Heart right ventricle (tissue), 16 donors: ENCODE results near the gene SUPT7L. TPM values are rescaled to one million over a fixed set of nuclear protein-coding genes. Genes with fewer than 3 reads are reported as not detected.

Experiments
- ATAC-seq, 8 donors: fragments of 200-7000 bp; cut with Tn5 transposase; one replicate each; pipeline ENCODE4 v1.9.1; 2020; ENCODE audit warnings: mild to moderate bottlenecking in 8 of 8, moderate library complexity in 8 of 8, moderate number of reproducible peaks in 1 of 8
- DNase-seq, 2 donors: peaks; one replicate each; pipeline ENCODE4 v3.0.0-alpha.2; 2020
- H3K27ac ChIP-seq, 10 donors: fragments of 200-600 bp; sonication (generic) in 2 of 10; one replicate each; pipeline versions ENCODE4 v1.5.0 to v1.8.0; 2020 to 2022; ENCODE audit warnings: mild to moderate bottlenecking in 3 of 10
- H3K27me3 ChIP-seq, 7 donors: fragments of 200-600 bp; one replicate each; pipeline ENCODE4 v1.8.0; 2021 to 2022; ENCODE audit warnings: mild to moderate bottlenecking in 2 of 7
- H3K36me3 ChIP-seq, 9 donors: fragments of 200-600 bp; sonication (generic) in 1 of 9; one replicate each; pipeline versions ENCODE4 v1.5.0 to v1.8.0; 2020 to 2022; ENCODE audit warnings: mild to moderate bottlenecking in 2 of 9
- H3K4me1 ChIP-seq, 9 donors: fragments of 200-600 bp; sonication (generic) in 1 of 9; one replicate each; pipeline versions ENCODE4 v1.5.0 to v1.8.0; 2020 to 2022; ENCODE audit warnings: mild to moderate bottlenecking in 4 of 9
- H3K4me3 ChIP-seq, 10 donors: fragments of 200-600 bp; sonication (generic) in 2 of 10; one replicate each; pipeline versions ENCODE4 v1.5.0 to v1.8.0; 2020 to 2022; ENCODE audit warnings: mild to moderate bottlenecking in 7 of 10, moderate library complexity in 2 of 10
- H3K9me3 ChIP-seq, 11 donors: fragments of 200-600 bp in 10 of 11; sonication (generic) in 2 of 11; one replicate each; pipeline versions ENCODE4 v1.5.0 to v1.8.0; 2013 to 2022; ENCODE audit warnings: mild to moderate bottlenecking in 2 of 11, control low read depth in 1 of 11, moderate library complexity in 1 of 11
- CTCF ChIP-seq, 9 donors: fragments of 200-600 bp; sonication (generic) in 2 of 9; IDR thresholded peaks; one replicate each; pipeline versions ENCODE4 v1.5.0 to v1.8.0; 2021 to 2022; ENCODE audit warnings: antibody characterized with exemption in 9 of 9, mild to moderate bottlenecking in 5 of 9, moderate library complexity in 1 of 9
- WGBS, 2 donors: extraction: QIAGEN DNeasy Blood & Tissue Kit; methylation state at CpG; one replicate each; pipeline ENCODE4 v1.1.7; 2013; ENCODE audit warnings: inconsistent platforms in 1 of 2; 5-methylcytosine and 5-hydroxymethylcytosine counted together
- intact Hi-C, 10 donors: fragments of 100-400 bp; cut with DNase I; formaldehyde crosslinking; loops; one replicate each; pipeline versions ENCODE4 v1.11.1 to v1.14.2; 2022
- polyA plus RNA-seq, 2 donors: library from polyadenylated mRNA; stranded (reverse); fragments of 200-250 nt; gene quantifications; one replicate each; pipeline ENCODE4 v1.2.3, GENCODE V29; 2013
- total RNA-seq, 10 donors: library from RNA; stranded (reverse); fragmentation: NEBNext Ultra II Directional in 3 of 10; extraction: Animal tissue kit (Norgen Biotek cat#: 25700) in 3 of 10; gene quantifications; one replicate each; pipeline versions ENCODE4 v1.2.1 to v1.2.4, GENCODE V29; 2021 to 2023
- donor health status: Arrhythmogenic right ventricular cardiomyopathy.
- donor health status: ischemic (EF 13 %, LVEDD 7.1; RV severe dilation, severe dysfunction).
- donor health status: healthy with polysubstance abuse.
- donor health status: DM: no; HTN: yes; CAD: no.
- donor health status: DM: no; HTN: no; CAD: no.
- donor health status: ischemic (EF 25% LVEDD 6.9; RV normal size, moderate dysfunction).
- donor health status: ischemic (EF 25% LVEDD 5.7; RV mildly dilated, moderate dysfunction).
- donor health status: healthy.
- donor health status: DM: yes; HTN: yes; CAD: no.
- donor health status: Ischemic cardiomyopathy.
- donor health status: ischemic (EF 35%, LVEDD 5.7; RV mildly dilated, moderate dysfunction).
- donor health status: nonischemic (EF 11% LVEDD 7.7; RV severe dilation, severe dysfunction).
- donor health status: DM: yes; HTN: yes; CAD: no.
- donor health status: PGD.
- donor health status: ischemic (EF 29% LVEDD 5.4; RV normal size, mild dysfunction).
- donor health status: nonischemic (EF 23%, LVEDD 6.1; RV moderate dilation, normal function).

The SUPT7L gene
- total and polyA plus RNA-seq, 12 donors, result 18.4 to 42.3 (median 26.0) TPM

DNA sequence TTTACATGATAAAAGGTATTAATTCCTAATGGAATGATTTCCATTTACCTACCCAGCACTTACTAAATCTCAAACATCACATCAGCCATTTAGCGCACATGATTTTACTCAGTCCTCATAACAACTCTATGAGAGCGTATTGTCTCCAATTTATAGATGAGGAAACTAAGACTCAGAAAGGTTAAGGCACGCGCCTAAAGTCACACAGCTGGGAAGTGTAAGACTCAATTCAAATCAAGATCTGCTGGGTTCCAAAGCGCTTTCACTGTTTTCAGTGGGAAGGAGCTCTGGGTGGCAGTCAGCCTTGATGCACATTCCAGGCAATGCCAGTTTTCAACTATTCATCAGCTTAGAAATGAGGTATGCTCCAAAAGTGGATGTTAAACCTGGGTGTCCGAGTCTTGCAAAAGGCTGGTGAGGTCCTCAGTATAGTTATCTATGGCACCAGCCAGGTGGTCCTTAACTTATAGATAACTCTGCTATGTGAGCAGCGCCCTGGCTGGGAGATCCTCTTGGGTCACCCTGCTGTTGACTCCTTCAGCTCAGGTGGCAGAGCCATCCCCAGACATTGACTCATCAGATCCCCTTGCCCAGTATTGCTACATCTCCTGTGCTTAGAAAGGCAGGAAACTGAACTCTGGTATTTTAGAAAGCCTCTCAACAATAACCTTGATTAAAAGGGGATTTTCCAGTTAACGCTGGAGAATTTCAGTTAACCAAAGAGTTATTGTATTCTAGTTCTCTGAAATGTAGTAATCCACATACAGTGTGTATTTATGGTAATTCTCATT is 47.4 kb upstream of the SUPT7L start:
- Histone ChIP-seq H3K4me3 (no peak overlapping the region), H3K27me3 (peaks cover 0 to 11% (median 0%) of the 10 kb centered on the region in 7 donors), H3K36me3 (no peaks in the 10 kb centered on the region), H3K27ac (peak overlapping the region in 4 of 10 donors; percentile 5 to 56 (median 22)), H3K9me3 (no peaks in the 10 kb centered on the region), H3K4me1 (peaks cover 16 to 56% (median 35%) of the 10 kb centered on the region in 9 donors)
- intact Hi-C loops, result loop anchor here in 1 of 10 donors (10.0 kb wide), 1 partner anchor 564 kb away; no protein-coding TSS in a partner anchor
- 86 to 91% methylated on average over 8 of the region's 8 CpGs for WGBS, 2 donors
- ATAC-seq (no peak), DNase-seq (no peak)
- no peak for TF ChIP-seq CTCF (IDR thresholded peaks at IDR 0.05)

DNA sequence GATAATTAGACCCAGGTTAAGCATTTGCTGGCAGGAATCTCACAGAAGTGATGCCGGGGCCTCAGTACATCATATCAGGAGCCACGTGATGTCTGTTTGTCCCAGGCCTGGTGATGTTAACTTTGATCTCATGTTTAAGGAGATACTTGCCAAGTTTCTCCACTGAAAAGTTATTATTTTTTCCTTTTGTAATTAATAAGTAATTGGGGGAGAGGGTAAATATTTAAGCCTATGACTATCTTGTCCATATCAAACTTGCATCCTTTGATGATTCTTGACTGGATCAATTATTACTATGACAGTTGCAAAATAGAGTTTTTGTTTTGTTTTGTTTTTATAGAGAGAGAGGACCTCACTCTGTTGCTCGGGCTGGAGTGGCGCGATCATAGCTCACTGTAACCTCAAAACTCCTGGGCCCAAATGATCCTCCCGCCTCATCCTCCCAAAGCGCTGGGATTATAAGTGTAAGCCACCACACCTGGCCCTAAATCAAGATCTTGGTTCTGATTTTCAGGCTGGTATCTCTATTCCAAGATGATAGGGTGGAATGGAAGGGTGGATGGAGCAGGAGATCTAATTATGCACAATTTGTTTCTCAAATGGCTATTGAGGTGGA is 46.7 kb upstream of the SUPT7L start:
- TF ChIP-seq CTCF (IDR thresholded peaks at IDR 0.05), result no peak
- peak overlapping the region in 2 of 10 donors; percentile 25 to 44 for H3K27ac ChIP-seq
- H3K4me1 ChIP-seq, result peaks cover 15 to 58% (median 34%) of the 10 kb centered on the region in 9 donors
- H3K36me3 ChIP-seq, result no peaks in the 10 kb centered on the region
- H3K9me3 ChIP-seq, result no peaks in the 10 kb centered on the region
- no peak for ATAC-seq
- no peak overlapping the region for H3K4me3 ChIP-seq
- intact Hi-C loops, result loop anchor here in 4 of 10 donors (5.0 to 10.0 kb wide), 5 partner anchors 565 to 742 kb away; partner anchors contain the start of gene FOSL2 (in 2 of the 4)
- no peak for DNase-seq
- 79 to 85% methylated on average over 7 of the region's 7 CpGs for WGBS, 2 donors
- peaks cover 0 to 5% (median 0%) of the 10 kb centered on the region in 7 donors for H3K27me3 ChIP-seq

DNA sequence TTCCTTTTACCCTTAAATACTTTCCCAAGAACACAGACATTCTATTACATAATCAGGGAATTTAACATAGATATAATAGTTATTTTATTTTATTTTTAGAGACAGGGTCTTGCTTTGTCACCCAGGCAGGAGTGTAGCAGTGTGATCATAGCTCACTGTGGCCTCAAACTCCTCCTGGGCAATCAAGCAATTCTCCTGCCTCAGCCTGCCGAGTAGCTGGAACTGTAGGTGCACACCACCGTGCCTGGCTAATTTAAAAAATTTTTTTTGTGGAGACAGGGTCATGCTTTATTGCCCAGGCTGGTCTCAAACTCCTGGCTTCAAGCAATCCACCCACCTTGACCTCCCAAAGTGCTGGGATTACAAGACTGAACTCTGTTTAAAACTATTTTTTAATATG is 45.9 kb upstream of the SUPT7L start:
- no peaks in the 10 kb centered on the region for H3K36me3 ChIP-seq
- no peak for TF ChIP-seq CTCF (IDR thresholded peaks at IDR 0.05)
- H3K4me3 ChIP-seq, result no peak overlapping the region
- DNase-seq (no peak), ATAC-seq (no peak)
- H3K9me3 ChIP-seq, result no peaks in the 10 kb centered on the region
- H3K4me1 ChIP-seq, result peaks cover 8 to 50% (median 27%) of the 10 kb centered on the region in 9 donors
- H3K27me3 ChIP-seq, result no peaks in the 10 kb centered on the region
- 47 to 61% methylated on average over 2 of the region's 2 CpGs for WGBS, 2 donors
- intact Hi-C loops, result loop anchor here in 3 of 10 donors (5.0 to 10.0 kb wide), 4 partner anchors 683 to 743 kb away; partner anchors contain the start of gene FOSL2 (in 2 of the 3)
- peak overlapping the region in 4 of 10 donors; percentile 16 to 79 (median 31) for H3K27ac ChIP-seq

DNA sequence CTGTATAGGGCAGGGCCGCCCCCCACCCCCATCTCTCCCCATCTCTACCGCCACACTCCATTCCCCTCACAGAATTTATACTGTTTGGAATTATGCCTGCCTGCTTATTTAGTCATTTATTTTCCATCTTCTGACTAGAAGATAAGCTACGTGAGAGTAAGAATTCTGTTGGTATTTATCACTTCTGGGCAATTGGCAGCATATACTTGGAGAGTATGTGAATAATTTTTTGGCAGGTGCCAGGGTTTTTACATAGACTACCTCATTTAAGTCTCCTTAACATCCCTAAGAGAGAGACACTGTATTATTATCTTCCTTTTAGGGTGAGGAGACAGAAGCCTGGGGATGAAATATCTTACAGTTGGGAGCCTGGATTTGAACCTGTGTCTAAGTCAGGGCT is 45.3 kb upstream of the SUPT7L start:
- H3K4me3 ChIP-seq, result no peak overlapping the region
- 77 to 81% methylated on average over 3 of the region's 3 CpGs for WGBS, 2 donors
- no peaks in the 10 kb centered on the region for H3K9me3 ChIP-seq
- no peaks in the 10 kb centered on the region for H3K36me3 ChIP-seq
- H3K27me3 ChIP-seq, result no peaks in the 10 kb centered on the region
- peak overlapping the region in 2 of 10 donors; percentile 44 to 79 for H3K27ac ChIP-seq
- TF ChIP-seq CTCF (IDR thresholded peaks at IDR 0.05), result no peak
- no peak for ATAC-seq
- intact Hi-C loops, result loop anchor here in 3 of 10 donors (5.0 to 10.0 kb wide), 4 partner anchors 684 to 744 kb away; partner anchors contain the start of gene FOSL2 (in 2 of the 3)
- DNase-seq, result no peak
- H3K4me1 ChIP-seq, result peaks cover 7 to 51% (median 25%) of the 10 kb centered on the region in 9 donors
